Measurements from ENCODE around the gene MTMR8. TPM values are rescaled to one million over a fixed set of nuclear protein-coding genes. Genes with fewer than 3 reads are reported as not detected.

MTMR8 gene
- total and polyA plus RNA-seq, 9 of the 15 experiments (the other 6 are each of a cell fraction or from before 2014, with no cell fraction given) = 1.8 to 5.5 (median 3.0) TPM

DNA sequence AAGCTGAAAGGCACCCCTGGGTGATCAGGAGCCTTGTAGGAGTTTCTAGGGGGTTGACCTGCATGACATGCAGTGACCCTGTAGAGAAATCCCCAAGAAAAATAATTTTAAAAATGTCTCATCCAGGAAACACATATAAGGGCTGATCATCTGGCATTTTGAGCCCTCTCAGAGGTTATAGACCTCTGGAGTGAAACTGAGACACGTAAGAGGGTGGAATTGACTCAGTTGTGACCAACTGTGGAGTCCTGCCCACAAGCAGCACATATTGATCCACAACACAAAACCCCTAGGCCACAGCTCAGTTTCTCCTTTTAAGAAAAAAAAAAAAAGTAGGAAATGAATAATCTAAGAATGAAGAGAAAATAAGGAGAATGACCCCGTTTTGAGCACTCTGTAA, 32.5 kb upstream of the MTMR8 start (continued):
- TF ChIP-seq, protein P1, sequence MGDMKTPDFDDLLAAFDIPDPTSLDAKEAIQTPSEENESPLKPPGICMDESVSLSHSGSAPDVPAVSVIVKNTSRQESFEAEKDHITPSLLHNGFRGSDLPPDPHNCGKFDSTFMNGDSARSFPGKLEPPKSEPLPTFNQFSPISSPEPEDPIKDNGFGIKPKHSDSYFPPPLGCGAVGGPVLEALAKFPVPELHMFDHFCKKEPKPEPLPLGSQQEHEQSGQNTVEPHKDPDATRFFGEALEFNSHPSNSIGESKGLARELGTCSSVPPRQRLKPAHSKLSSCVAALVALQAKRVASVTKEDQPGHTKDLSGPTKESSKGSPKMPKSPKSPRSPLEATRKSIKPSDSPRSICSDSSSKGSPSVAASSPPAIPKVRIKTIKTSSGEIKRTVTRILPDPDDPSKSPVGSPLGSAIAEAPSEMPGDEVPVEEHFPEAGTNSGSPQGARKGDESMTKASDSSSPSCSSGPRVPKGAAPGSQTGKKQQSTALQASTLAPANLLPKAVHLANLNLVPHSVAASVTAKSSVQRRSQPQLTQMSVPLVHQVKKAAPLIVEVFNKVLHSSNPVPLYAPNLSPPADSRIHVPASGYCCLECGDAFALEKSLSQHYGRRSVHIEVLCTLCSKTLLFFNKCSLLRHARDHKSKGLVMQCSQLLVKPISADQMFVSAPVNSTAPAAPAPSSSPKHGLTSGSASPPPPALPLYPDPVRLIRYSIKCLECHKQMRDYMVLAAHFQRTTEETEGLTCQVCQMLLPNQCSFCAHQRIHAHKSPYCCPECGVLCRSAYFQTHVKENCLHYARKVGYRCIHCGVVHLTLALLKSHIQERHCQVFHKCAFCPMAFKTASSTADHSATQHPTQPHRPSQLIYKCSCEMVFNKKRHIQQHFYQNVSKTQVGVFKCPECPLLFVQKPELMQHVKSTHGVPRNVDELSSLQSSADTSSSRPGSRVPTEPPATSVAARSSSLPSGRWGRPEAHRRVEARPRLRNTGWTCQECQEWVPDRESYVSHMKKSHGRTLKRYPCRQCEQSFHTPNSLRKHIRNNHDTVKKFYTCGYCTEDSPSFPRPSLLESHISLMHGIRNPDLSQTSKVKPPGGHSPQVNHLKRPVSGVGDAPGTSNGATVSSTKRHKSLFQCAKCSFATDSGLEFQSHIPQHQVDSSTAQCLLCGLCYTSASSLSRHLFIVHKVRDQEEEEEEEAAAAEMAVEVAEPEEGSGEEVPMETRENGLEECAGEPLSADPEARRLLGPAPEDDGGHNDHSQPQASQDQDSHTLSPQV (IDR thresholded peaks at IDR 0.05) = no peak
- TF ChIP-seq PCBP2 (IDR thresholded peaks at IDR 0.05; ENCODE audit: low read depth, low read length, poor library complexity, severe bottlenecking) = no peak
- no peak for TF ChIP-seq PYGO2 (tag; IDR thresholded peaks at IDR 0.05)
- TF ChIP-seq, protein P2, sequence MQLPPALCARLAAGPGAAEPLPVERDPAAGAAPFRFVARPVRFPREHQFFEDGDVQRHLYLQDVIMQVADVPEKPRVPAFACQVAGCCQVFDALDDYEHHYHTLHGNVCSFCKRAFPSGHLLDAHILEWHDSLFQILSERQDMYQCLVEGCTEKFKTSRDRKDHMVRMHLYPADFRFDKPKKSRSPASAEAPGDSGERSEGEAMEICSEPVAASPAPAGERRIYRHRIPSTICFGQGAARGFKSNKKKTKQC (CRISPR knock-in tag; IDR thresholded peaks at IDR 0.05) = no peak
- TF ChIP-seq ELF4 (CRISPR knock-in tag; IDR thresholded peaks at IDR 0.05) = no peak
- no peak for TF ChIP-seq CCNT2 (IDR thresholded peaks at IDR 0.05; ENCODE audit: borderline replicate concordance, extremely low read depth, insufficient read length, low read depth, low read length)
- TF ChIP-seq, protein P3, sequence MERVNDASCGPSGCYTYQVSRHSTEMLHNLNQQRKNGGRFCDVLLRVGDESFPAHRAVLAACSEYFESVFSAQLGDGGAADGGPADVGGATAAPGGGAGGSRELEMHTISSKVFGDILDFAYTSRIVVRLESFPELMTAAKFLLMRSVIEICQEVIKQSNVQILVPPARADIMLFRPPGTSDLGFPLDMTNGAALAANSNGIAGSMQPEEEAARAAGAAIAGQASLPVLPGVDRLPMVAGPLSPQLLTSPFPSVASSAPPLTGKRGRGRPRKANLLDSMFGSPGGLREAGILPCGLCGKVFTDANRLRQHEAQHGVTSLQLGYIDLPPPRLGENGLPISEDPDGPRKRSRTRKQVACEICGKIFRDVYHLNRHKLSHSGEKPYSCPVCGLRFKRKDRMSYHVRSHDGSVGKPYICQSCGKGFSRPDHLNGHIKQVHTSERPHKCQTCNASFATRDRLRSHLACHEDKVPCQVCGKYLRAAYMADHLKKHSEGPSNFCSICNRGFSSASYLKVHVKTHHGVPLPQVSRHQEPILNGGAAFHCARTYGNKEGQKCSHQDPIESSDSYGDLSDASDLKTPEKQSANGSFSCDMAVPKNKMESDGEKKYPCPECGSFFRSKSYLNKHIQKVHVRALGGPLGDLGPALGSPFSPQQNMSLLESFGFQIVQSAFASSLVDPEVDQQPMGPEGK (CRISPR knock-in tag; IDR thresholded peaks at IDR 0.05; ENCODE audit: borderline replicate concordance) = no peak
- TF ChIP-seq ZNF57 (CRISPR knock-in tag; IDR thresholded peaks at IDR 0.05) = no peak
- TF ChIP-seq, protein P4, sequence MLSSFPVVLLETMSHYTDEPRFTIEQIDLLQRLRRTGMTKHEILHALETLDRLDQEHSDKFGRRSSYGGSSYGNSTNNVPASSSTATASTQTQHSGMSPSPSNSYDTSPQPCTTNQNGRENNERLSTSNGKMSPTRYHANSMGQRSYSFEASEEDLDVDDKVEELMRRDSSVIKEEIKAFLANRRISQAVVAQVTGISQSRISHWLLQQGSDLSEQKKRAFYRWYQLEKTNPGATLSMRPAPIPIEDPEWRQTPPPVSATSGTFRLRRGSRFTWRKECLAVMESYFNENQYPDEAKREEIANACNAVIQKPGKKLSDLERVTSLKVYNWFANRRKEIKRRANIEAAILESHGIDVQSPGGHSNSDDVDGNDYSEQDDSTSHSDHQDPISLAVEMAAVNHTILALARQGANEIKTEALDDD (IDR thresholded peaks at IDR 0.05) = no peak

Measured in K562 (cell line).